GM19238 (cell line): Measurements from ENCODE around the gene CRACR2A.

Experiments used
- DNase-seq: peaks from one replicate; pipeline ENCODE4 v3.0.0; 2011; ENCODE audit warnings: low spot score; ENCODE audit not compliant: insufficient read length

The CRACR2A gene

GRCh38 chr12:3726456-3726855, 26.5 kb downstream of the CRACR2A start:
- no peak for DNase-seq

- DNase-seq: no peak
These were observed 27.4 kb downstream of the CRACR2A start for GRCh38 chr12:3725388-3726115.

GRCh38 chr12:3723916-3724805, 28.7 kb downstream of the CRACR2A start:
- no peak for DNase-seq

- no peak for DNase-seq
These were observed 30.5 kb downstream of the CRACR2A start for GRCh38 chr12:3722368-3722767.

GRCh38 chr12:3720772-3721171, 32.1 kb downstream of the CRACR2A start:
- no peak for DNase-seq

GRCh38 chr12:3718100-3718499, 34.8 kb downstream of the CRACR2A start:
- no peak for DNase-seq

- DNase-seq: no peak
These were observed 35.5 kb downstream of the CRACR2A start for GRCh38 chr12:3717283-3717898.

GRCh38 chr12:3715999-3716398, 36.9 kb downstream of the CRACR2A start:
- no peak for DNase-seq

- no peak for DNase-seq
These were observed 39.0 kb downstream of the CRACR2A start for GRCh38 chr12:3713947-3714346.

- DNase-seq: no peak
These were observed 39.4 kb downstream of the CRACR2A start for GRCh38 chr12:3713483-3713882.

- DNase-seq: no peak
These were observed 40.5 kb downstream of the CRACR2A start for GRCh38 chr12:3712209-3712992.

GRCh38 chr12:3705354-3705675, 47.6 kb downstream of the CRACR2A start:
- no peak for DNase-seq

- peak; percentile 23 for DNase-seq
These were observed 48.2 kb downstream of the CRACR2A start for GRCh38 chr12:3704512-3705353.

- DNase-seq: no peak
These were observed 52.0 kb downstream of the CRACR2A start for GRCh38 chr12:3700861-3701260.

GRCh38 chr12:3698218-3698974, 54.5 kb downstream of the CRACR2A start:
- DNase-seq: no peak

GRCh38 chr12:3697311-3697870, 55.5 kb downstream of the CRACR2A start:
- no peak for DNase-seq

GRCh38 chr12:3694673-3695072, 58.2 kb downstream of the CRACR2A start:
- DNase-seq: no peak

- DNase-seq: no peak
These were observed 60.1 kb downstream of the CRACR2A start for GRCh38 chr12:3692616-3693365.

GRCh38 chr12:3686463-3686862, 66.4 kb downstream of the CRACR2A start:
- no peak for DNase-seq
